NOMO-1 (cell line): ENCODE measurements around the gene DLX6.

Source experiments
- DNase-seq, 2 experiments: peaks; one replicate each; lab custom pipeline; 2025; ENCODE audit not compliant: unreplicated experiment in 2 of 2; lab: John Stamatoyannopoulos, UW

The DLX6 gene

DNA sequence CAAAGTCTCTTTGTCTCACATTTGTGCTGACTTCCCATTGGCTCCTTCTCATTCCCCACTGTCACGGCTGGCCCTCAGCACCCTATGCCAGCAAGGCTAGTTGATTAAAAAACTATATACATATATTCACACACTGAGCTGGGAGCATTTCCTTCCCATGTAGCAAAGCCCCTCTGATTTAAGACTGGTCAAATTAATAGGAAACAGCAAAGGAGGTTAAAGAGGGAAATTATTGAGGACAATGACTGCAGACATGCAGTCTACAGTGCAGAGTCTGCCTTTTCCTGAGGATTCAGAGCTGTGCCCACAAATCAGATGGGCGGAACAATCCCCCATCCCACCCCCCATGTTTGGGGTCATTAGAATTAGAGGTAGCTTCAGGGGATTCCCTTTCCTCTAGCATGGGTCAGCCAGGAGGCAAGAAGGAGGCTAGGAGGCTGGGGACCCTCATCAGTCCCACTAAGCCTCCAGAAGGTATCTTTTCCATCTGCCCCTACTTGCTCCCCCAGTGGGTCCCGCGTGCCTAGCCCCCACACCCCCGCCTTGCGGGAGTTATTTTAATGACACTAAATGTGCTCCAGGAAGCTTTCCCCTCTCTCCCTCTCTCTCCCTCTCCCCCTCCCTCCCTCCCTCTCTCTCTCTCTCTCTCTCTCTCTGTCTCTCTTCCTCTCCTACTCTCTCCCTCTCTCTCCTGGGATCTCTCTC, 9.8 kb upstream of the DLX6 start:
- DNase-seq, result no peak

- DNase-seq, result no peak
Observed at GRCh38 chr7:96996111-96996957, 9.0 kb upstream of the DLX6 start.

DNA sequence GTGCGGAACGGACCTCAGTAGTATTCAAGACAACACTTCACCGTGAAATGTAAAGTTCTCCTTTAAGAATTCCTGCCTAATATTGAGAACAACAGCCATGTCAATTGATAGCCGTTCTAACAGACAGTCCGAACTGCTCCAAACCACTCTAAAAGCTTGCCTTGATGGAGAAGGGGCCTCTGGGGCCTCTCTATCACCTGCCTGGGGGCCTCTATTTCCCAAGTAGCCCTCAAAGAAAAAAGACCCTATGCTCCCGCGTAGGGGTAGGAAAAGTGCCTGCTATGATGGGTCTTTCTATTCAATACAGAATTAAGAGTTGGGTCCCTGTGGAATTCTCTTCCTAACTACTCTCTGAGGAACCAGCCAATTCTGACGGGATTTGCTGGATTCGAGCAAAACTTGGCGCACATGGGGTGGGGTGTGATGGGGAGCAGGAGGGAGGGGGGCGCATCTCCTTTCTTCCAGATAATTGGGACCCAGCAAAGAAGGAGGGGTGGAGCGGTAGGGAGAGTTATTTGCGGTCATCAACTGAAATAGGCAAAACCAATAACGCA, 8.3 kb upstream of the DLX6 start:
- DNase-seq, result no peak

DNA sequence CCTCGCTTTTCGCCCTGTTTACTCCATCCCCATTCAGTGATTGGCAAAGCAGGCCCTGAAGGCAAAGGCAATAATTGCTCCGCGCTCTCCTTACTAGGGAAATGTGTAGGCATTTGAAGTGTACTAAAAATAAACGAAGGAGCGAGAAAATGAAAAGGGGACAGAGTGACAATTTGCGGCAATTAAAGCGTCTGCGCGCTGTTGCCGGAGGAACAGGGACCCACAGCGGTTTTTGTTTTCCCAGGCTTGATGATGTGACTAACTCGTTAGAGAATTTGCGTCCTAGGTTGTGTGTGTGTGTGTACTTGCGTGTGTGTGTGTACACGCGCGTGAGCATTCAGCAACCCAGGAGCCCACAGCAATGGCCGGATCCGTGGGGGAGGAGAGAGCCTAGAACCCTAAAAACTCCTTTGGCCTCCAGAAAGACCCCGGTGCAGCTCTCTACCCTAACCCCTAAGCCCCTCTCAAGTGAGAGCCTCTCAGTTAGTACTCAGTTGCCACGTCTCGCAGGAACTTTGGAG, 7.8 kb upstream of the DLX6 start:
- no peak for DNase-seq

- DNase-seq, result no peak
Observed at GRCh38 chr7:96998333-96998732, 7.0 kb upstream of the DLX6 start.

GRCh38 chr7:96998744-96999143, 6.6 kb upstream of the DLX6 start:
- DNase-seq, result no peak

GRCh38 chr7:97001221-97001620, 4.1 kb upstream of the DLX6 start:
- no peak for DNase-seq

GRCh38 chr7:97001656-97002554, 3.4 kb upstream of the DLX6 start:
- DNase-seq, result no peak

DNA sequence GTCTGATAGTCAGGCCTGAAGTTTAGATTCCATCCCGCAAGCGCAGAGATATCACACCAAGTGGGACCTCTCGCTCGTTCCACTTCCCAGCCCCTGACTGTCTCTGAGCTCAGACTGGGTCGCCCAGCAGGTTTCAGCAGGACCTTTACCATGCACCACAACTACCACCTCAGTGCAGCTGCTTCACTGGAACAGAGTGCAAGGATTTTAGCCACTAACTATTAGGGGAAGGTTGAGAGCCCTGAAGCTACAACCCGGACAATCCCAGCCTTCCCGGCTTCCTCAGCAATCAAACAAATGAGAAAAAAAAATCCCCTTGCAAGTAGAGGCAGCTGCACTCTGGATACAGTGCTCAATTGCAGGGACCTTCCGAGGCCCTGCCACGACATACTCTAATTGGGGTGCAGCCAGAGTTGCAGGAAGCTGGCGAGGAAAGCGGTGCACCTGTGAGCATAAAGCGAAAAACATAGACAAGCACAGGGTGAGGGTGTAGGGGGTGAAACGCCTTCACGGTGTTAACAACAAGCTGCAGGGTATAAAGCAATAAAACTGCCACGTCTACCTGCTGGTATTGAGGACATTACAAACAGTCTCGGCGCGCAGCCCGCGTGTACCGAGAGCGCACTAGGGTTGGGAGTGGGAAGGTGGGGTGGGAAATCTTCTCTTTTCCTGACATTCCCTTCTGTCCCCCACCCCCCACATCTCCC, 2.6 kb upstream of the DLX6 start:
- no peak for DNase-seq

GRCh38 chr7:97003262-97004246, 1.8 kb upstream of the DLX6 start:
- DNase-seq, result no peak

GRCh38 chr7:97004247-97005182, 838 bp upstream of the DLX6 start:
- peak; percentile 36 to 79 for DNase-seq

DNA sequence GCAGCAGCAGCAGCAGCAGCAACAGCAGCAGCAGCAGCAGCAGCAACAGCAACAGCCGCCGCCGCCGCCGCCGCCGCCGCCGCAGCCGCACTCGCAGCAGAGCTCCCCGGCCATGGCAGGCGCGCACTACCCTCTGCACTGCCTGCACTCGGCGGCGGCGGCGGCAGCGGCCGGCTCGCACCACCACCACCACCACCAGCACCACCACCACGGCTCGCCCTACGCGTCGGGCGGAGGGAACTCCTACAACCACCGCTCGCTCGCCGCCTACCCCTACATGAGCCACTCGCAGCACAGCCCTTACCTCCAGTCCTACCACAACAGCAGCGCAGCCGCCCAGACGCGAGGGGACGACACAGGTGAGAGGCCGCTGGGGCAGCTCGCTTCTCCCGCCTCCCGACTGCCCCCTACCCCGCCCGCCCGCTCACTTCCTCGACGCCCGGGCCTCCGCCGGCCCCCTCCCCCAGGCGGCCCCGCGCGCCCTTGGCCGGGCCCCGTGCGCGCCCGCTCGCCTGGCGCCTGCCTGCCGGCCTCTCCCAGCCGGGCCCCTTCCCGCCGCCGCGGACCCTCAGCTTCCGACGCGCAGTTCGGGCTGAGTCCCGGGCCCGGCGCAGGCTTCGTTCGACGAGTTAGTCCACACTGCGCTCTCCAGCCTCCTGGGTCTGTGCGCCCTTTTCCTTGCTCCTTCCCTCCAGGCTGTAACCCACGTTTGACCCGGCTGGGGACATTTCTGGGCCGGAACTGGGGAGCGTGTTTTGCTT, 882 bp downstream of the DLX6 start:
- peak; percentile 91 to 96 for DNase-seq

DNA sequence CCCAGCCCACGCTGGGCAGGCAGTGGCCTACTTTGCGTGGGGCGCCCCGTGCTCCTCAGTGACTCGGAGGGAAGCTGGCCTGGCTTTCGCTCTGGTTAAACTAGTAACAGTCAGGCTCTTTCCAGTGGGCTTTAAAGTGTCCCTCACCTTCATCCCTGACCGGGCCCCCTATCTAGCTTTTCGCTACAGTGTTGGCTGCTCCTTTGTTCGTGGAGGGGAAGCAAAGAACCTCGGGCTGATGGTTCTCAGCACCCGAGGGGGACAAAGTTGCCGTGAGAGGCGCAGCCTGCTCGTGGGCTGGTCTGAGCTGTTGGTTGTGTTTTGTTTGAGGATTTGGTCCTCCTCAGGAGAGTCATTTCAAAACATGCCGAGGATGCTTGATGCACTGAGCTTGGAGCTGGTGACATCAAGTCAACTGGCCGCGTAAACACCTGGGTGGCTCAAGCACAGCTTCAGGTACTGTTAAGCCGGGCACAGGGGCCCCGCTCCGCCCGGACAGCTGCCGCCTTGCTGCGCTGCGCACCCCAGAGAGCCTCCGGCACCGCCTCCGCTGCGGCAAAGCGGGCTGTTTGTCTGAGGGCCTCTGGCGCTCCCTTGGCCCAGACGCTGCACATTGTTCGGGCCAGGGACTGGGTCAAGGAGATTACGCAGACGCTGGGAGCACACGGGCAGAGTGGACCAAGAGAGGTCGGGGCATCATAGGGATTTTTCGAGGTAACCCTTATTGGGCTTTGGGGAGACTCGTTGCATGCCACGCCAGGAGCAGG, 1.6 kb downstream of the DLX6 start:
- DNase-seq, result peak in 1 of 2 experiments; percentile 82

DNA sequence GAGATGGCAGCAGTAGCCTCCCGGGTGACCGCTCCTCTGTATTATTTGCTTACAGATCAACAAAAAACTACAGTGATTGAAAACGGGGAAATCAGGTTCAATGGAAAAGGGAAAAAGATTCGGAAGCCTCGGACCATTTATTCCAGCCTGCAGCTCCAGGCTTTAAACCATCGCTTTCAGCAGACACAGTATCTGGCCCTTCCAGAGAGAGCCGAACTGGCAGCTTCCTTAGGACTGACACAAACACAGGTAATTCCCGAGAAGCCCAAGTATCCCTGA, 2.2 kb downstream of the DLX6 start:
- no peak for DNase-seq

DNA sequence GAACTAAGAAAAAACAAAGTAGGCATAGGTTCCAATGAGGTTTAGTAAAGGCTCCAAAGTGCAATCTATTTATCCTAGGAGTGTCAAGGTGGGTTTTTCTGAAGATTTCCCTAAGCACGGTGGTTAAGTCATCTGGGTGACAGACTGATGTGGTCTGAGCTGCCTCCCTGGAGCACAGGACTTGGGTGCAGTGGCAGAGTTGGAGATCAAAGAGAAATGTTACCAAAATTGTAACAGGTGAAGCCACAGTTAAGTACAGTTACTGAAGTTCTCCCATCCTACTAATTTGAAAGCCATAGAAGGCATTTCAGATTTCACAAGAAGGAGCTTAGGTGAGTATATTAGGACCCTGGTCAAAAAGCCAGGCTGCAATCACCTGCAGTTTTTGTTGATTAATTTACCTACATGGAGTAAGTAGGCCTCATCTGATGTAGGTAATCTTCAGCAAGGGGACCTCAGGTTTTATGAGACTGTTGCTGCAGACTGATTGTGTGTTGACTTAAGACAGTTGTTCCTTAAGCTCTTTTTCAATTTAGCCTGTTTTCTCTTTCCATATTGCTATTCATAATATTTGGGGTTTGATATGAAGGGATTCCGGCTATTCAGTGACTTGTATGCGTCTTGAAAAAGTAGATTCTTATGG, 3.0 kb downstream of the DLX6 start:
- DNase-seq, result no peak
